Superior temporal gyrus (tissue), 1 donor: Measurements from ENCODE around the gene VIPAS39.
"Not testable (repeated sequence)": the region's sequence is repeated elsewhere in the genome, so short reads cannot be mapped to it uniquely, and the experiment has no call there.

ENCODE experiments used
- DNase-seq: peaks from one replicate; pipeline ENCODE4 v3.0.0-alpha.2; 2016; ENCODE audit errors: extremely low spot score

VIPAS39 gene

DNA sequence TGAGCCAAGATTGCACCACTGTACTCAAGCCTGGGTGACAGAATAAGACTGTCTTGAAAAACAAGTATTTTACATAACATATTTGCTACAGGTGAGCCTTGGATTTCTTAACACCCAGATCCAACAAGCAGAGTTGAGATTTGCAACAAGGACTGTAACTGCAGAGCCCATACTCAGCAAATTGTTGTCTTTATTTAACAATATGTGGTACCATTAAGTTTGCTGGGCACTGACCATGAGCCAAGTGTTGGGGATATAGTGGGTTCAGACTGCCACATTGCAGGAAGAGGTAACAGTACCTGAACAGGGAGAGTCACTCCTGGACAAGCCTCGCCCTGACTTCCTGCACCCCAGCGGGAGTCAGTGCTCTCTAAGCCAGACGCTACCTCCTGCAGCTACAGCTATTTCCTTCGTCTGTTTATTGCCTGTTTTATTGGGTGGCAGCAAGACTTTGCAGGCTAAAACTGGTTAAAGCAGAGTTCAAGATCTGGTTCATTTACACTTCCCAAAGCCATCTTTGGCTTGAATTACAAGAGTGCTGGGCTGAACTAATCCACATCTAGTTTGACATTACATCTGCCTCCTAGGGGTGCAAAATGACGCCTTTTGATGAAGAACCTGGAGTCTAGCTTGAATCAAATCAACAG is 12.9 kb upstream of the VIPAS39 start:
- no peak for DNase-seq

DNA sequence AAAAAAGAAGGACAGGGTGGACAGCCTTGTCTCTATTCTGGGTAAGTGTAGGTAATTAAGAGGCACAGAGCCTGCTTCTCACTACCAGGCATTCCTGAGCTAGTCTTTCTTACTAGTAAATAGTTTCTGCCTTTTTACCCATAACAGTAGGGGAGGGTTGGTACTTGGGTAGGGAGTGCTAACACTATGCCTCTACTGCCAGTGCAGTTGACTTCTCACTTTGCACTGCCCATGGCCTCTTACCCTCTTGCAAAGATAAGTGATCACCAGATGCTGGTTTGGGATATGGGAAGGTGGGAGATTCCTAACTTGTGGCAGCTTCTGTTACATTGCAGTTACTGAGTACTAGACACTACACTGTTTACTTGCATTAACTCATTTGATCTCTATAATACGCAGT is 12.1 kb upstream of the VIPAS39 start:
- no peak for DNase-seq

DNA sequence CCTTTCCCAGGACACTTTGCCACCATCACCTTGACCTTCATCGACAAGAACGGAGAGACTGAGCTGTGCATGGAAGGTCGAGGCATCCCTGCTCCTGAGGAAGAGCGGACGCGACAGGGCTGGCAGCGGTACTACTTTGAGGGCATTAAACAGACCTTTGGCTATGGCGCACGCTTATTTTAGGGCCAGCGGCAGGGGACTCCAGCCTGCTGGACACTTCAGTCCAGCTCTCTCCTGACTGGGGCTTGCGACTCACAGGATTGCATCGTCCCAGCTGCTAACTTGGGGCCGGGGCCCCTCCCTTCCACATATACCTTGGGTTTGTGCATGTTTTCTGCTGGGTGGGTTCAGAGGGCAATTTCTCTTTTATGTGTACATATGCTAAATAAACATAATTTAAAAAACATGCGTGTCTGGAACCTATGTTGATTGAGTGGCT is 11.7 kb upstream of the VIPAS39 start:
- DNase-seq: no peak

DNA sequence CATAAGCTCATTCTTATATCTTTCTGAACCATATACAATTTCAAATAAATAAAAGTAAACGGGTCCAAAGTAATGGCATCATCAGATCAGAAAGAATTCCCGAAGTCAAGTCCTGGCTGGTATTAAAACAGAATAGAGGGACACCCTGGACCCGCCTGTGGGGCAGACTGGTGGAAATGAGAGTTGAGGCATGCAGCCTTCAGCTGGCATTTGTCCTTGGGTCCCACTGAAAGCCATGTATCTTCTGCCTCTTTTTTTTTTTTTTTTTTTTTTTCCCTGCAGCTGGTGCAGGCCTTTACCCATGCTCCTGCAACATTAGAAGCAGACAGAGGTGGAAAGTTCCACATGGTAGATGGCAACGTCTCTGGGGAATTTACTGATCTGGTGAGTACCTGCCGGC is 10.4 kb upstream of the VIPAS39 start:
- DNase-seq: no peak

- DNase-seq: peak; percentile 91
These were observed 1.8 kb upstream of the VIPAS39 start for GRCh38 chr14:77459072-77459723.

GRCh38 chr14:77458249-77458950 is 999 bp upstream of the VIPAS39 start:
- DNase-seq: peak; percentile 28

DNA sequence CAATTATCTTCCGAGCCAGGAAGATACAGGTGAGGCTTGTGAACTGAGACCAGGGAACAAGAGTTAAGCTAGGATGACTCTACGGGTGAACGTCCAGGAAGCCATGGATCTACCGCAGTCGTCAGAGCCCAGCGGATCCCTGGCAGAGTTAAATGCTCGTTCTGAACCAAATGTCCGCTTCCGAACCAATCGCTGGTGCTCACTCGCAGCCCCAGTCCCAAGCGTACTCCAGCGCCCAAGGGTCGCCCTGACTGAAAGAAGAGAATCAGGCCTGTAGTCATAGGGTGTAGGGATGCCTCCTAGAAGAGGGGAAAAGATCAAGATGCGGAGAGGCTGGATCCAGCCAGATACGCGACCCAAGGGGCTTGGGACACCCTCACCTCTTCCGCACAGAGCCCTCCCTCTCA is 283 bp downstream of the VIPAS39 start:
- DNase-seq: no peak

GRCh38 chr14:77455966-77456640 is 1.3 kb downstream of the VIPAS39 start:
- no peak for DNase-seq

- DNase-seq: no peak
These were observed 15.2 kb downstream of the VIPAS39 start for GRCh38 chr14:77442196-77442595.

GRCh38 chr14:77439861-77440260 is 17.5 kb downstream of the VIPAS39 start:
- no peak for DNase-seq

GRCh38 chr14:77438596-77438995 is 18.8 kb downstream of the VIPAS39 start:
- no peak for DNase-seq

DNA sequence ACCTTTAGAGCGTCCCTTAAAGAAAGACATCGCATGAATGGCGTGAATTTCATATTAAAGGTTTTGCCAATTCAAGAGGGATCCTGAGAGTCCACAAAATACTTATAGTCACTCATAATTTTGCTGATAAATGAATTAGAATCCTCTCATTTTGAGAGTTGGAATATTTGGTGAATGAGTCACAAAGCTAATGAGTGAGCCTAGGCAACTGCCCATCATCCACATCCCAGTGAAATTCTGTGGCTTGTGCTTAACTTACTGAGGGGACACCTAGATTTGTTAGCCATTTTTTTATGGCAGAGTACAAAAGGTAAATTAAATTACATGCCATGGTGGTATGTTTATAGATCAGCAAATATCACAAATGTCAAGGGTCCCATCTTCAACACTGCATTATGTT is 21.4 kb downstream of the VIPAS39 start:
- DNase-seq: no peak

- DNase-seq: no peak
These were observed 31.0 kb downstream of the VIPAS39 start for GRCh38 chr14:77426396-77426795.

DNA sequence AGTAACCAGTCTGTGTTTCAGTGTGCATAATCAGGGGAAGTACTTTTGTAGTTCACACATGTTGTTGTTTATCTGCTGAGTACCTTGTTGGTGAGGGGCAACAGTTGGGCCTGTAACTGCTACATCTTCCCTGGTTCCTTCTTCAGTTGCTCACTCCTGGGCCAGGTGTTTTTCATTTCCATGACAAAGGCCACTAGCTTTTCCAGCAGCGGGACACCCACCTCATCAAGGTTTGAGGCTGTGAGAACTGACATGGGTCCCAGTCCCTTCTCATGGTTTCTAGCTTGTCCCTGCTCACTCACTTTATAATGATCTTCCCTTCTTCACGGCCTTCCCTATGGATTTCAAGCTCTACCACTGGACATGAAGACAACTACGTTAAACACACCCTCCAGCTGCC is 32.5 kb downstream of the VIPAS39 start:
- DNase-seq: no peak

DNA sequence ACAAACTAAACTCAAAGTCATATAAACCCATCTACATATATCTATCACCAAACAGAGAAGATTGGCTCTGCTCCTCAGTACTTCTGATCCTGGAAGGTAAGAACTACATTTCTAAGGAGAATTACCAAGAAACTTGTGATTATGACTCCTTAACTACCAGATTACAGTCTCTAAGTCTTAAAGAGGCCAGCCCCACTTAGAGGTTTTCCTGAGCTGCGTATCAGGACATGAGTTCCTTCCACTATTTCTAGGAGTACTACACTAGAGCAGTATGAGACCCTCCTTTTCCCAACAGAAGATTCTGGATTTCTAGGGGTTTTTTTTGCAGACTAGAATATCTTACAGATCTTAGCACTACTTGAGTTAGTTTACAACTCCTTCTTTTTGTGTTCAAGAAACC is 34.0 kb downstream of the VIPAS39 start, which contains the start of gene NOXRED1:
NOXRED1 (minus strand) TSS at position 101 of the 400 bp plus-strand sequence. CDS start 634 bp downstream, outside the sequence.
- no peak for DNase-seq

- no peak for DNase-seq
These were observed 36.2 kb downstream of the VIPAS39 start for GRCh38 chr14:77421201-77421600.

- no peak for DNase-seq
These were observed 40.6 kb downstream of the VIPAS39 start for GRCh38 chr14:77416836-77417235.

DNA sequence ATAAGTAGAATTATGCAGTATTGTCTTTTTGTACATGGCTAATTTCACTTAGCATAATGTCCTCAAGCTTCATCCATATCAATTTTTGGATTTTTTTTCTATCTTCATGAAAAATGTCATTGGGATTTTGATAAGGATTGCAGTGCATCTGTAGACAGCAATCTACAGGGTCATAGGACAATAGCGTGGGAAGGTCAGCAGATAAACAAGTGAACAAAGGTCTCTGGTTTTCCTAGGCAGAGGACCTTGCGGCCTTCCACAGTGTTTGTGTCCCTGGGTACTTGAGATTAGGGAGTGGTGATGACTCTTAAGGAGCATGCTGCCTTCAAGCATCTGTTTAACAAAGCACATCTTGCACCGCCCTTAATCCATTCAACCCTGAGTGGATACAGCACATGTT is 41.3 kb downstream of the VIPAS39 start:
- DNase-seq: not testable (repeated sequence)

DNA sequence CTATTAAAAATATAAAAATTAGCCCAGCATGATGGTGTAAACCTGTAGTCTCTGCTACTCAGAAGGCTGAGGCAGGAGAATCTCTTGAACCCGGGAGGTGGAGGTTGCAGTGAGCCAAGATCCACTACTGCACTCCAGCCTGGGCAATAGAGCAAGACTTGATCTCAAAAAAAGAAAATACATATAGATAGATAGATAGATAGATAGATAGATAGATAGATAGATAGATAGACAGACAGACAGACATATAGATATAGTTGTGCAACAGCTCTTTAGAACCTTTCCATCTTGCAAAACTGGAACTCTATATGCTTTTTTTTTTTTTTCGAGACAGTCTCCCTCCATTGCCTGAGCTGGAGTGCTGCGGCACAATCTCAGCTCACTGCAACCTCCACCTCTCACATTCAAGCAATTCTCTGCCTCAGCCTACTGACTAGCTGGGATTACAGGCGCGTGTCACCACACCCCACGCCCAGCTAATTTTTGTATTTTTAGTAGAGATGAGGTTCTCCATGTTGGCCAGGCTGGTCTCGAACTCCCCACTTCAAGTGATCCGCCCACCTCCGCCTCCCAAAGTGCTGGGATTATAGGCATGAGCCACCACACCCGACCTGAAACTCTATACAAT is 41.9 kb downstream of the VIPAS39 start:
- DNase-seq: not testable (repeated sequence)

DNA sequence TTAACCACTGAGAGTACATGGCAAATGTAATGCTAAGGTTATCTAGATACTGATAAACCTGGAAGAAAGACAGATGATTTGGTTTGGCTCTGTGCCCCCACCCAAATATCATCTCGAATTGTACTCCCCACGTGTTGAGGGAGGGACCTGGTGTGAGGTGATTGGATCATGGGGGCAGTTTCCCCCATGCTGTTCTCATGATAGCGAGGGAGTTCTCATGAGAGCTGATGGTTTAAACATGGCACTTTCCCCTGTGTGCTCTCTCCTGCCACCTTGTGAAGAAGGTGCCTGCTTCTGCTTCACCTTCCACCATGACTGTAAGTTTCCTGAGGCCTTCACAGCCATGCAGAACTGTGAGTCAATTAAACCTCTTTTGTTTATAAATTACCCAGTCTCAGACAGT is 48.3 kb downstream of the VIPAS39 start:
- DNase-seq: no peak

GRCh38 chr14:77407158-77407557 is 50.2 kb downstream of the VIPAS39 start:
- DNase-seq: peak; percentile 8

GRCh38 chr14:77406718-77407117 is 50.7 kb downstream of the VIPAS39 start:
- DNase-seq: no peak
